GM12864 (cell line): Measurements from ENCODE around the gene SMIM5.

Experiments used
- DNase-seq: peaks from one replicate; pipeline ENCODE4 v3.0.0-alpha.2; 2011; ENCODE audit warnings: low read depth
- H3K4me3 ChIP-seq: 2 replicates; pipeline ENCODE4 v1.5.1; 2011; ENCODE audit warnings: mild to moderate bottlenecking, low read depth, low read length, control low read depth
- TF ChIP-seq, protein P1 (sequence below): IDR thresholded peaks from 2 replicates; pipeline ENCODE4 v1.5.1; 2011; ENCODE audit warnings: low read depth, mild to moderate bottlenecking, moderate library complexity, low read length, control low read depth, inconsistent platforms; ENCODE audit errors: missing control alignments

SMIM5 gene

GRCh38 chr17:75647061-75647460 is 13.8 kb downstream of the SMIM5 start:
- no peak overlapping the region for H3K4me3 ChIP-seq
- TF ChIP-seq, protein P1, sequence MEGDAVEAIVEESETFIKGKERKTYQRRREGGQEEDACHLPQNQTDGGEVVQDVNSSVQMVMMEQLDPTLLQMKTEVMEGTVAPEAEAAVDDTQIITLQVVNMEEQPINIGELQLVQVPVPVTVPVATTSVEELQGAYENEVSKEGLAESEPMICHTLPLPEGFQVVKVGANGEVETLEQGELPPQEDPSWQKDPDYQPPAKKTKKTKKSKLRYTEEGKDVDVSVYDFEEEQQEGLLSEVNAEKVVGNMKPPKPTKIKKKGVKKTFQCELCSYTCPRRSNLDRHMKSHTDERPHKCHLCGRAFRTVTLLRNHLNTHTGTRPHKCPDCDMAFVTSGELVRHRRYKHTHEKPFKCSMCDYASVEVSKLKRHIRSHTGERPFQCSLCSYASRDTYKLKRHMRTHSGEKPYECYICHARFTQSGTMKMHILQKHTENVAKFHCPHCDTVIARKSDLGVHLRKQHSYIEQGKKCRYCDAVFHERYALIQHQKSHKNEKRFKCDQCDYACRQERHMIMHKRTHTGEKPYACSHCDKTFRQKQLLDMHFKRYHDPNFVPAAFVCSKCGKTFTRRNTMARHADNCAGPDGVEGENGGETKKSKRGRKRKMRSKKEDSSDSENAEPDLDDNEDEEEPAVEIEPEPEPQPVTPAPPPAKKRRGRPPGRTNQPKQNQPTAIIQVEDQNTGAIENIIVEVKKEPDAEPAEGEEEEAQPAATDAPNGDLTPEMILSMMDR = no peak
- DNase-seq = no peak

DNA sequence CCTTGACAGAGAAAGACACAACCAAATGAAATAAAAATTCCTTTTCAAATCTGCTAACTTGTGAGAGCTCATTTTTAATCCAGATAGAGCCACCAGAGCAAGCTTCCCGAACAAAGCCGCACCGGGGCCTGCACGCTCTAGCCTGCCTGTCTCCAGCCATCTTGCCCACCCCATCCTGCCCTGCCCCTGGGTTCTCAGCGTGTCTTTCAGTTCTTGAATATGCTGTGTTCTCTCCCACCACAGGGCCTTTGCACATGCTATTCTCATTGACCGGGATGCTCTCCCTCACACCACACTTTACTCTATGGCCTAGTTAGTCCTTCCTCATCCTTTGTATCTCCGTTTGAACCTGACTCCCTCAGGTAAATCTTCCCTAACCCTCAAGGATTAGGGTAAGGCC is 14.7 kb downstream of the SMIM5 start:
- no peak overlapping the region for H3K4me3 ChIP-seq
- no peak for DNase-seq
- TF ChIP-seq, protein P1 = no peak

- TF ChIP-seq, protein P1 = no peak
- no peak overlapping the region for H3K4me3 ChIP-seq
- DNase-seq = no peak
Measured at GRCh38 chr17:75649687-75650086, 16.5 kb downstream of the SMIM5 start.

DNA sequence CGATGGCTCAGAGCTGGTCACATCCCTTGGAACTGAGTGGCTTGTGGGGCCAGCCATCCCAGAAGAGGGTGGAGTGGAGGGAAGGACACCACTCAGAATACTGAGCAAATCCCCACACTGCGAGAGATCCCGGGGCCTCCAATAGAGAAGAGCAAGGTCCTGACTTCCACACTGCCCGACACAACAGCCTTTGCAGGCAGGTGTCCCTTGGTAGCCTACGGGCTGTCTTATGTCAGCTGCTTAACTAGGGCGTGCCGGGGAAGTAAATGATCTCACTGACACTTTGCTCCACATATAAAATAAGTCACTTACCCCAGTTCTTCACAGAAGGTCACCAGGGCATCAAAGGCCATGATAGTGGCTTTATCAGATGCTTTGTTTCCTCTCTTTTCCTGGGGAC is 17.6 kb downstream of the SMIM5 start:
- DNase-seq = no peak
- no peak overlapping the region for H3K4me3 ChIP-seq
- TF ChIP-seq, protein P1 = no peak

DNA sequence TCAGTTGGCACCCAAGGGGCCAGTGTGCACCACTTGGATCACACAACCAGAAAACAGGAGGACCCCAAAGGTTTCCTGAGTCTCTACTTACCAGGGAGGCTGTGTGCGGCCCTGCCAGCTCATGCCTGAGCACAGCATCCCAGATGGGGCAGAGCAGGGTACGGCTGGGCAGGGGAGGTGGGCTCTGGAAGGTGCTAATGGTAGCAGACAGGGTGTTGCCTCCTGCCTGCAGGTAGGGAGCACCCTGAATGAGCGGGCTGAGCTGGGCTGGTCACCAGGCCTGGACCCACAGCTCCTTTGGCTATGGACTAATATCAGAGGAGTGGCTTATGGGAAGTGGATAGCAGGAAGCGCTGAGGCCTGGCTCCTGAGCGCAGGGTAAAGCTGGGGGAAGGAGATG is 19.1 kb downstream of the SMIM5 start:
- DNase-seq = no peak
- H3K4me3 ChIP-seq = no peak overlapping the region
- TF ChIP-seq, protein P1 = no peak

DNA sequence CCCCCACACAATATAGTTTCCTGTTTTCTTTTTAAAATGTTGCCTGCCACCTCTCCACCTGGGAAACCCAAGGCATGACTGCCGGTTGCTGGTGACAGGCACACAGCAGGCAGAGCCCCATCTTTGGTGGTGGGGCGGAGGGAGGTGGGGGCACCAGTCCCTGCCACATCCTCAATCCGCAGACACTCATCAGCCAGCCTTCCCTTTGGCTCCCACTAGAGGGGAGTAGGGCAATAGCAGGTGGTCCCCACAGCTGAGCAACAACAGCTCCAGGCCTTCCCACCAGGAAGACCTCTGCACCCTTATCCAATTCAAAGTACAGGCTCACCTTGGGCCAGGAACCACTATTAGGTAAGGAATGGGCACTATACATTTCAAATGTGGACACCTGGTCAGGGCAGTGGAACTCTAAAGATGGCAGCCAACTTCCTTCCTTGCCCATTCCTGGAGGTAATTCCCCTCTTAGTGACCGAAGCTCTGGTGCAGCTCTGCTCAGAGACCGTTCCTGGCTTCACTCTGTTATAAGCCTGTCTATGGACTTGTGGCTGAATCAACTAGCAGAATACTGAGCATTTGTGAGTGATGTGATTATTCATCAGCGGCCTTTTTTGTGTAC is 19.8 kb downstream of the SMIM5 start:
- TF ChIP-seq, protein P1 = peak; percentile 87
- no peak for DNase-seq
- no peak overlapping the region for H3K4me3 ChIP-seq

- no peak for DNase-seq
- no peak overlapping the region for H3K4me3 ChIP-seq
- TF ChIP-seq, protein P1 = no peak
Measured at GRCh38 chr17:75654176-75654575, 20.9 kb downstream of the SMIM5 start.
